AG09309 (cell line): ENCODE measurements around the gene RABIF.
"Not testable (repeated sequence)": the region's sequence is repeated elsewhere in the genome, so short reads cannot be mapped to it uniquely, and the experiment has no call there.

Experiments used
- DNase-seq: peaks from one replicate; pipeline ENCODE4 v3.0.0-alpha.2; 2010; ENCODE audit warnings: low read depth
- H3K4me3 ChIP-seq: 2 replicates; pipeline ENCODE4 v1.5.1; 2011; ENCODE audit warnings: mild to moderate bottlenecking, low read depth, low read length, moderate library complexity; ENCODE audit not compliant: control insufficient read depth
- CTCF ChIP-seq: IDR thresholded peaks from 2 replicates; pipeline ENCODE4 v1.5.1; 2011; ENCODE audit warnings: mild to moderate bottlenecking, low read depth, low read length, inconsistent platforms; ENCODE audit not compliant: insufficient read depth, control insufficient read depth; ENCODE audit errors: missing control alignments

Gene RABIF

DNA sequence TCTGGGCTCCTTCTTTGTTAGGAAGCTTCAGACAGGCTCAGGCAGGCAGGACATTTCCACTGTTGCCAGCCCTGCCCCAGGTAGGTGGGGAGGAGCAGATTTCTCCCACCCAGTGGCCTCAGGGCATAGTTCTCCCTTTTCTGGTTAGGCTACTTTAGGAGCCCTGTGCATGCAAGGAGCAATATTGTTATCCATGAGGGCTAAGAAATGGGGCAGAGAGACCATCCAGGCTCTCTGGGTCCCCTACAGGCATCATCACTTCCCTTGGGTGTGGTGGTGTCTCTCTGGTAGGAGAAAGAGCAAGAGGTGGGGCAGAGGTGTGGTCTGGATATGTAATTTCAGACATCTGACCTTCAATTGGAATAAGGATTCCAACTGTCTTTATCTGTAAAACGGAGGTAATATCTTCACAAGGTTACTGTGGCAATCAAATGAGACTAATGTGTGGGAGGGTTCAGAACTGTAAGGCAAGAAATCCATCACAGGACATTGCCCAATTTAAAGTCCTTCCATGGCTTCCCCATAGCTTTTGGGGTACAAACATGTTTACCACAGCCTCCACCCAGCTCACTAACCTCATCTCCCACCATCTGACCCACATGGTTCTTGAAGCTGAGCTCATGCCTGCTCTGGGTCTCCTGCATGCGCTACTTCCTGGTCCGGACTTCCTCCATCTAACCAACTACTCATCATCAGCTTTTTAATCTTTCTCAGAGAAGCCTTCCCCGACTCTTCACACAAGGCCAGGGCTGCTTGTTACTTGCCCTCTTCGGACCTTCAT lies 52.1 kb downstream of the RABIF start:
- DNase-seq = no peak
- TF ChIP-seq CTCF = no peak
- no peak overlapping the region for H3K4me3 ChIP-seq

DNA sequence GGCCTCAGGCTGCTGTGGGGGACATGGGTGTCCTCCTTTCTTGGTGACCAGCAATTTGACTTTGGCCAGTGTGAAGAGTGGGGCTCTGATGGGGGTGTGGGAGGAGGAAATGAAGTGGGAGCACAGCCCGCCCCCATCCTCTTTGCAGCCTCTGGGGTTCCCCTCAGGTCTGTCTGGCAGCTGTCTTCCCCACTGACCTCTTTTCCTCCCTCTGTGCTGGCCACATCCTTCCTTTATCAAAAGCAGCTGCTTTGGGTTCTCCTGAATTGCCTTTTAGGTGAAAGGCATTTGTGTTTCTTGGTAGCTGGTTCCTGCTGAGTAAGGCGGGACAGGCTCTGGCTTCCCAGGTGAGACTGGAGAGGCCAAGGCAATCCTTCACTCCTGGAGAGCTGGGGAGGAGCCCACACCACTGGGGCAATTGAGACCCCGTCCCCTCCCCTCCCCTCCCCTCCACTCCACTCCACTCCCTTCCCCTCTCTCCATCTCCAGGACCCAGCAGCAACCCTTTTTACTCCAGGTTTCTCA lies 53.3 kb downstream of the RABIF start:
- no peak for DNase-seq
- H3K4me3 ChIP-seq = no peak overlapping the region
- no peak for TF ChIP-seq CTCF

DNA sequence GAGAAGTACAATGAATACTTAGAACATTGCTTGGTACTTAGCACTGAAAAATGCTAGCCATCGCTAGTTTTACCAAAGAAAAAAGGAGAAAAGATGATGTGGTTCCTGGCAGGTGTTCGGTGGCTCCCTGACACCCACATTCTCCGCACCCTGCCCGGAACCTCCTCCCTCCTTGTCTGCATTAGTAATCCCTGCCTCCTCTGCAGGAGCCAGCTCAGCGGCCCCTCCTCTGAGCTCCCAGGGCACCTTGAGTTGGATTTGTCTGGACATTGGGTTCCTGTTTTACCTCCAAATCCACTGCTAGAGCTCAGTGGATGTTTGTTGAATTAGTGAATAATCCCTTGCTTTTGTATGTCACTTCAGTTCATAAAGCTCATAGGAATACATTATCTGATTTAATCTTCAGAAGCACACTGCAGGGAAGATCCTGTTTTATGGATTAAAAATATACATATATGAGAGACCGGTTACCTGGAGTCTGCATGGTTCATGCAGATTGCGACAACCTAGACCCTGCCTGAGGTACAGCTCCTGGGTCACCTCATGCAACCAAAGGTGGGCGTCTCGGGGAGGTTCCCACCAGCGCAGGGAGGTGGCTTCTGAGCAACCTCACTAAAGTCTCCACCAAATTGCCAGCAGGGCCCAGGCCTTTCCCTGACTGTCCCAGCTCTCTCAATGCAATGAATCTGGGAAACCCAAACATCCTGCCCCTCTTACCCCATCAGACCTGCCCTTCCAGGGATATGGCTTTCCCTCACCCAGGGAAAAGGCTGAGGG lies 54.0 kb downstream of the RABIF start:
- H3K4me3 ChIP-seq = no peak overlapping the region
- no peak for DNase-seq
- TF ChIP-seq CTCF = no peak

DNA sequence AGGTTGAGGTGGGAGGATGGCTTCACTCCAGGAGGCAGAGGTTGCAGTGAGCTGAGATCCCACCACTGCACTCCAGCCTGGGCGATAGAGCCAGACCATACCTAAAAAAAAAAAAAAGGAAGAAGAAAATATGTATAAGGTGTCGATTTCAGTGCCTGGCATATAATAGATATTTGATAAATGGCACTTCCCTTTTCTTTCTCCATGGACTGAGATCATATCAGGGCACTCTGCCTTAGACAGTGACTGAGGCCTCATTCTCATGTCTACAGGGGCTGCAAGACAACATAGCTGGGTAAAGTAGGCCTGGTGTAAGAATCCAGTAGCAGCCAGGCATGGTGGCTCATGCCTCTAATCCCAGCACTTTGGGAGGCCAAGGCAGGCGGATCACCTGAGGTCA lies 57.0 kb downstream of the RABIF start:
- DNase-seq = no peak
- H3K4me3 ChIP-seq = no peak overlapping the region
- TF ChIP-seq CTCF = no peak

- not testable (repeated sequence) for DNase-seq, H3K4me3 ChIP-seq
Observed at GRCh38 chr1:202829223-202829622, 59.7 kb downstream of the RABIF start.
